Nephron (organoid): ENCODE measurements around the gene ENPP3.

Source experiments
- H3K27ac Mint-ChIP-seq, 3 experiments: 2 replicates each; pipeline ENCODE4 v1.8.0; 2020; ENCODE audit warnings: mixed read lengths in 3 of 3, mild to moderate bottlenecking in 2 of 3, moderate library complexity in 1 of 3
- H3K27me3 Mint-ChIP-seq: 2 replicates; pipeline ENCODE4 v1.8.0; 2021; ENCODE audit warnings: low read depth, mild to moderate bottlenecking, moderate library complexity, mixed read lengths
- H3K36me3 Mint-ChIP-seq: 2 replicates; pipeline ENCODE4 v1.8.0; 2020; ENCODE audit warnings: low read depth, mixed read lengths
- H3K4me1 Mint-ChIP-seq: 2 replicates; pipeline ENCODE4 v1.8.0; 2020; ENCODE audit warnings: mixed read lengths
- H3K4me3 Mint-ChIP-seq, 3 experiments: 2 replicates each; pipeline ENCODE4 v1.8.0; 2020; ENCODE audit warnings: mild to moderate bottlenecking in 3 of 3, mixed read lengths in 3 of 3, moderate library complexity in 2 of 3
- H3K9me3 Mint-ChIP-seq: 2 replicates; pipeline ENCODE4 v1.8.0; 2020; ENCODE audit warnings: mixed read lengths
- CTCF ChIP-seq, 3 experiments: fragments of 200-600 bp; sonication (generic); IDR thresholded peaks; one replicate each; pipeline ENCODE4 v1.5.0; 2021; ENCODE audit warnings: antibody characterized with exemption in 3 of 3; ENCODE audit not compliant: unreplicated experiment in 3 of 3

ENPP3 gene

GRCh38 chr6:131628726-131629125, 8.4 kb upstream of the ENPP3 start:
- peak overlapping the region; percentile 86 to 95 (median 94) for H3K27ac Mint-ChIP-seq
- H3K4me1 Mint-ChIP-seq = peaks cover 19% of the 10 kb centered on the region
- H3K36me3 Mint-ChIP-seq = peaks cover 8% of the 10 kb centered on the region
- H3K4me3 Mint-ChIP-seq = peak overlapping the region; percentile 97 to 99 (median 99)
- H3K9me3 Mint-ChIP-seq = no peaks in the 10 kb centered on the region
- H3K27me3 Mint-ChIP-seq = no peaks in the 10 kb centered on the region
- TF ChIP-seq CTCF (IDR thresholded peaks at IDR 0.05; ENCODE audit: unreplicated experiment in 3 of 3) = no peak

- no peak for TF ChIP-seq CTCF (IDR thresholded peaks at IDR 0.05; ENCODE audit: unreplicated experiment in 3 of 3)
- no peaks in the 10 kb centered on the region for H3K9me3 Mint-ChIP-seq
- peaks cover 19% of the 10 kb centered on the region for H3K4me1 Mint-ChIP-seq
- H3K27ac Mint-ChIP-seq = no peak overlapping the region
- no peaks in the 10 kb centered on the region for H3K27me3 Mint-ChIP-seq
- peak overlapping the region in 2 of 3 experiments; percentile 13 to 24 for H3K4me3 Mint-ChIP-seq
- H3K36me3 Mint-ChIP-seq = peaks cover 5% of the 10 kb centered on the region
These were observed 7.5 kb upstream of the ENPP3 start for GRCh38 chr6:131629651-131630050.

- Mint-ChIP-seq H3K4me3 (no peak overlapping the region), H3K36me3 (no peaks in the 10 kb centered on the region), H3K27ac (peak overlapping the region in 1 of 3 experiments; percentile 19), H3K27me3 (no peaks in the 10 kb centered on the region), H3K4me1 (peaks cover 18% of the 10 kb centered on the region), H3K9me3 (no peaks in the 10 kb centered on the region)
- no peak for TF ChIP-seq CTCF (IDR thresholded peaks at IDR 0.05; ENCODE audit: unreplicated experiment in 3 of 3)
These were observed 5.3 kb upstream of the ENPP3 start for GRCh38 chr6:131631625-131632289.

GRCh38 chr6:131635384-131636340, 1.4 kb upstream of the ENPP3 start:
- H3K4me3 Mint-ChIP-seq = peak overlapping the region in 2 of 3 experiments; percentile 42 to 45
- TF ChIP-seq CTCF (IDR thresholded peaks at IDR 0.05; ENCODE audit: unreplicated experiment in 3 of 3) = no peak
- no peaks in the 10 kb centered on the region for H3K9me3 Mint-ChIP-seq
- H3K27ac Mint-ChIP-seq = peak overlapping the region; percentile 90 to 96 (median 94)
- no peaks in the 10 kb centered on the region for H3K36me3 Mint-ChIP-seq
- H3K4me1 Mint-ChIP-seq = no peaks in the 10 kb centered on the region
- no peaks in the 10 kb centered on the region for H3K27me3 Mint-ChIP-seq

- peak overlapping the region; percentile 65 to 81 (median 80) for H3K4me3 Mint-ChIP-seq
- H3K36me3 Mint-ChIP-seq = no peaks in the 10 kb centered on the region
- H3K9me3 Mint-ChIP-seq = no peaks in the 10 kb centered on the region
- no peak for TF ChIP-seq CTCF (IDR thresholded peaks at IDR 0.05; ENCODE audit: unreplicated experiment in 3 of 3)
- H3K27me3 Mint-ChIP-seq = no peaks in the 10 kb centered on the region
- peak overlapping the region; percentile 34 to 63 (median 45) for H3K27ac Mint-ChIP-seq
- no peaks in the 10 kb centered on the region for H3K4me1 Mint-ChIP-seq
These were observed 911 bp downstream of the ENPP3 start for GRCh38 chr6:131638013-131638412.
